Cerebellar cortex (tissue), 1 donor: ENCODE results near the gene MAML3.

Experiments
- DNase-seq: peaks from one replicate; pipeline ENCODE4 v3.0.0-alpha.2; 2015; ENCODE audit warnings: low spot score

The MAML3 gene

GRCh38 chr4:140003876-140004548 is 150.0 kb downstream of the MAML3 start:
- peak; percentile 54 for DNase-seq

- DNase-seq, result no peak
Observed at GRCh38 chr4:140000232-140000631, 153.8 kb downstream of the MAML3 start.

DNA sequence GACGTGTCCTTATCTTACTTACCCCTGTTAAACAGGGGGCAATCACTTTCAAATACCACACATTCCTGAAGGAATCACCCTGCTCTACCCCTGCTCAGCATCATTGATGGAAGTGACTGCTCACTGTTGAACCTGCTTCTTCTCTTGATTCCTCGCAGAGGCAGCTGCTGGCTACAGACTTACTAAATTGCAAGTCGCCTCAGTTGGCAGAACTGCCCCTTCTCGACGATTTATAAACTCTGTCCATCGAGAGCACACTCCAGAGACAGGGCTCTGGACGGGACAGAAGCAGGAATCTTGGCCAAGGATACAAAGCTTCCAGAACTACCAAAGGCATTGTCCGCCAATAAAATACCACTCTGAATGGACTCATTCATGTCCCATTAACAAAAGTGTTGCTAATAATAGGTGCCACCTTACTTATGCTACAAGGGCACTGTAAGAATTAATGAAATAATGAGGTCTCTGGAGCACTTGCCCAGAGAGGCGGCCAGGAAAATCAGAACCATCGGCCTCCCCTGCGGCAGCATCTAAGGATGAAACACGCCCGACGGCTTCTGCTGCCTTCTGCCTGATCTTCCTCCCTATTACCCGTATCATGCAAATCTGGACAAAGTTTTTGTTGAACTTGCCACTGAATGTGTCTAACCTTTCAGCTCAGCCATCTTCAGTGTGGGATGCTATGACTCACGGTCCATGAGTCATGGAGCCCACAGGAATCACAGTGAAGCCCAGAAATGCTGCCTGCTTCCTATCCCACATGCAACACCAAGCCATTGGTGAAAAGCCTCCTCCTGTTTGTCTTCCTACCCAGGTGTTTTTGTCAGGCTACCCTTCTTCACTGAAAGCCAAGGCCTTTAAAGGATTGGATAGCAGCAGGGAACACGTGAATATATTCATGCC is 164.9 kb downstream of the MAML3 start:
- no peak for DNase-seq

DNA sequence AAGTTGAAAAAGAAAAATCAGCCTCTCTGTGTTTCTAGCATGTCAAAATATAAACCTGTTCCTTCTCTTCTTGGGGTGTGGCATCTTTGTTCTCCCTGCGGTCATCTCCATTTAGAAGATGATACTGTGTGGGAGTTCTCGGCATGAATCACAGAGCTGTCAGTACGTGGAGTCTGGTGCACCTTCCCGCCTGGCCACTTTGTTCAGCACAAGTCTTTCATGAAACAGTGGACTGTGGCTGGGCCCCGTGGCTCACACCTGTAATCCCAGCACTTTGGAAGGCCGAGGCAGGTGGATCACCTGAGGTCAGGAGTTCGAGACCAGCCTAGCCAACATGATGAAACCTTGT is 166.5 kb downstream of the MAML3 start:
- DNase-seq, result no peak

DNA sequence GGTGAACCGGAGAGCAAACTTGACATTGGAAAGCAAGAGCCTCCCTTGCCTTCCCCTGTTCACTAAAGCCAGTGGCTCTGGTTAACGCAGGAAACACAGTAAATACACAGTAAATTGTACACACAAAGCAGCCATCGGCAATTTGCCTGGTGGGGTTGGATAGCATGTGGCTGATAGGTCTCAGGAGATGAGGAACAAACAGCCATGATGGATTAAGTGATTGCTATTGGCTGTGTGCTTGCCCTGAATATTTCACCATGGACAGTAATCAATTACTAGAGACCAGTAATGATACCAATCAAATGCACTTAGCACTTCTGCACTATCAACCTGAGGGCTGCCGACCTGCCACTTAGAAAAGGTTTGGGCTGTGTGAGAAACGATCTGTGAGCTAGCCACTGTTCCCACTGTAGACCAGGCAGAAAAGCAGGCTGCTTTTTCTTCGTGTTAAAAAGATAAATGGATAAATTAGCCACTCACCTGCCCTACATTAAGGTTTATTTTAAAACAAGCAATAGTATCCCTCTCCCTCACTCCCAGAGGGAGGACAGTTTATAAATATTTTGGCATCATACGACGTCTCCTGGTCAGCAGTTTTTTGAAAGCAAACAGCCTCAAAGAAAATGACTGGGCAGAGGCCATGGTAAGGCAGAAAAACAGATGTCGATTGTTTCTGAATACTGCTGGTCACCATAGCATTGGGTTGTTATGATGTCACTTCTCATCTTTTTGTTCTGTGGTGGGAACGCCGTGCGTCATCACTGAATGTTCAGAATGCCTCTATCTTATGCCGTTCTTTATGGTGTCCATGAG is 167.1 kb downstream of the MAML3 start:
- peak; percentile 44 for DNase-seq

GRCh38 chr4:139986106-139986505 is 167.9 kb downstream of the MAML3 start:
- DNase-seq, result peak; percentile 46

DNA sequence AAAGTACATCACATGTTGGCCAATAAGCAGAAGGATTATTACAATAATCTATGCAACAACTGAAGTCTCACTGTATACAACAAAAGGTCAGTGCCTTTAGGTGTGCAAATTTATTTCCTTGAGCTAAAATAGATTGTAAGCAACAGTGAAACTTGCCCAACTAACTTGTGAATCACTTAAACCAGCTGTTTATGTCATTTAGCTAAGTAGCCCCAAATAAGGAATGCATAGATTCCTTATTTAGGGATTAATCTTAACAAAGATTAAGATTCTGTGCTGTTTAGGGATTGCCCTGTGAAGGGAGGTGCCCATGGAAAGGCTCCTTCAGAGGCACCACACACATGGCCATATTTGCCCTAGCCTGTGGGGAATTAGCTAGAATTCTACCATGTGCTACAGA is 168.6 kb downstream of the MAML3 start:
- DNase-seq, result no peak

DNA sequence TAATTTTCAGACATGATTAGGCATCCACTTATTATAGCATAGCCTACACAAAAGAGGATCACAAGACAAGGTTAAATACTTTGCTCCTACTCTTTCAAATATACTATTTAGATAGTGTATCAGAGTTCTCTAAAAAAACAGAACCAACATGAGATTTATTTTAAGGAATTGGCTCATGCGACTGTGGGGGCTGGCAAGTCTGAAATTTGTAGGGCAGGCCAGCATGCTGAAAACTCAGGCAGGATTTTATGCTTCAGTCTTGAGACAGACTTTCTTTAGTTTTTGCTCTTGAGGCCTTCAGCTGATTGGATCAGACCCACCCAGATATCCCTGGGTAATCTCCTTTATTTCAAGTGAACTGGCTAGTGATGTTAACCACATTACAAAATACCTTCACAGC is 169.5 kb downstream of the MAML3 start:
- DNase-seq, result no peak

- no peak for DNase-seq
Observed at GRCh38 chr4:139978692-139979091, 175.3 kb downstream of the MAML3 start.

- DNase-seq, result no peak
Observed at GRCh38 chr4:139977838-139978609, 176.0 kb downstream of the MAML3 start.

GRCh38 chr4:139975830-139976272 is 178.1 kb downstream of the MAML3 start:
- DNase-seq, result no peak

DNA sequence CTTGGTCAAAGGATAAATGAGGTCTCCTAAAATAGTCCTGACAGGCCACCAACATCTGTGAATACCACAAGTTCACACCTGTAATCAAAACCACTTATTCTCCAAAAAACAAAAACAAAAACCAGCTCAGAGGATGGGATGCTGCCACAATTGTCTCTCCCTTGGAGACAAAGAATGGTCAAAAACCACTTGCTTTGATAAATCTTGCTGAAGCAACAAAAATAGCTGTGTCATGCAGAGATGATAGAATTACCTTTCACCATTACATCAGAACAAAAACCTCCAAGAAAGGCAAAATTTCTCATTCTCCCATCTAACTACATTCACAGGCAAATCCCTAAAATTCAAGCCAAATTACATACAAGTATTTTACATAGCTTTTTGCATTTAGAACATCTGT is 180.4 kb downstream of the MAML3 start:
- no peak for DNase-seq

- DNase-seq, result no peak
Observed at GRCh38 chr4:139973015-139973414, 181.0 kb downstream of the MAML3 start.

DNA sequence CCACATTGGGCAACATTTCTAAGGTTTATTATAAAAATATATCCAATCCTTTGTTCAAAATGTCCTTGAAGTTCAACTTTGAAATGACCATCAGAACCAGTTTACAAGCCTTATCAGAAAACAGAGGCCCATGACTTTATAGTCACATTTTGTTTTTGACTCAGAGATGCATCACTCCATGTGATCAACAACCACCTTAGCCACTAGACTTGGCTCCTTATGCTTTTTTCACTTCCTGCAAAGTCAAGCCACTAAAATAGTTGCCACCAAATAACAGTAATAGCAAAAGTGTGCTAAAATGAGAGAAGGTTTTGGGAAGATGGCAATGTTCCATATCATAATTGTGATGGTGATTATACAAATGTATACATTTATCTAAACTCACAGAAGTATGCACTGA is 181.7 kb downstream of the MAML3 start:
- DNase-seq, result no peak

DNA sequence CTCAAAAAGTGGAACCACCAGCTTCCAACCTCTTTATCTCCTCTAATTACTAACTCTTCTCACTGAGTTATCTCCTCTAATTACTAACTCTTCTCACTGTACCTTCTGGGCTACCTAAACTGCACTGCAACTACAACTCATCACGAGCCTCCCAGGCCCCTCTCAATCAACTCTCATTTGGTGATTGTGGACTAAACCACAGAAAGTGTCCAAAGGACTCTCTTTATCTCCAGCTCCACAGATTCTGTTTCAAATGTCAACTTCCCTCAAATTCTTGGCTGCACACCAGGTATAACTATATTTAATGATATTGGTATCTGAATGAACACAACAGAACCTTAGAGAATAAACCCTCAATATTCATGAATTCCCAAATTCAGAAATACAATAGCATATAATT is 182.9 kb downstream of the MAML3 start:
- no peak for DNase-seq

GRCh38 chr4:139969635-139970266 is 184.2 kb downstream of the MAML3 start:
- DNase-seq, result no peak

- no peak for DNase-seq
Observed at GRCh38 chr4:139968831-139969230, 185.2 kb downstream of the MAML3 start.

DNA sequence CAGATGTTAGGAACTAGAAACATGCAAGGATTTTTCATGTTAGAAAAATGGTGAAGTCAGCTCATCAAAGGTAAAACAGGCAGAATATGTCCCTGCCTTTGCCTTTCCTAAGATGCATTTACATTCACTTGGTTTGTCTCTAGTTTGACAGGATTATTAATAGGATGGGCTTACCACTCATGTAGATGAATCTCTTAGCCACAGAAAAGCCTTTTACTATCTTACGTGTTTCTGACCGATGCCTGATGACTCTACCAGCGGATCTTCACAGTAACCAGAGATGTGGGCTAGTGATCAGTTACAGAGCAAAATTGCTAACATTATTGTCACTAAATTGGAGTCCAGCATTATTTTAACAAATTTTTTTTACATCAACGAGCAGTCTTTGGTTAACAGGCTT is 187.6 kb downstream of the MAML3 start:
- DNase-seq, result no peak

- no peak for DNase-seq
Observed at GRCh38 chr4:139965789-139966188, 188.2 kb downstream of the MAML3 start.

DNA sequence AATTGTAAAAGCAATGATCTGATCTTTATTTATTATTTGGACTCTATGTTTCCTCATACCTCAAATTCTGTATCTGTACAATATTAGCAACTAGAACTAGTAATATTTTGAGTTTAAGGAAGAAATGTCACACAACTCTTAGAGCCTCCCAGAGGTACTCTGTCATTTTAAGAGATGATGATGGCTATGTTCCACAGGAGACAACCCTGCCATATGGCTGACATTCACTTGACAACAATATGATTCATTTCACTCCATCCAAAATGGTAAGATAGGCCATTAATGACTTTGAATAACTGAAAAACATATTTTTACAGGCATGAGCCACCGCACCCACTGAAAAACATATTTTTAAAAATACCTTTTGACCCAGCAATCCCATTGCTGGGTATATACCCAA is 190.3 kb downstream of the MAML3 start:
- DNase-seq, result peak; percentile 44

DNA sequence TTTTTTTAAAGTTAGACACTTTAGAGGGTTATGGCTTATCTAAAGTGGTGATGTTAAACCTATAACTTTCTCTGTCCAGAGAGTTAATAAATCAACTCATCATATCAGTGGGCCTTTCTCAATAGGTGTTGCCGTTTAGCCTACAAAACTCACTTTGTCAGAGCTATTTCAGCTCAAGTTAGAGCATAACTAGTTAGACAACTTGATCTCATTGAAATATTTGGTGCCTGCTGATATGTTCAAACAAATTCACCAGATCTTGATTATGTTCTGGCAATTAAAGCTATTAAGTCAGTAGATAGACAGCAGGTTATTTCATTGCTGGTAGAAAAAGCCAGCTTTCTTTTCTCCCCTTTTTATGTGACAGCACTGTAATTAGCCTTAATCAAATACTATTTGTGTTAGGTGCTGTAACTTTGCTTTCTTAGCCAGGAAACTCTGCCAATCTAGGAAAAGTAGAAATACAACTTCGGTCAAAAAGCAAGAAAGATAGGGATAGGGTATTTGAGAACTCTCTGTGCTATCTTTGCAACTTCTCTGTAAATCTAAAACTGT is 191.8 kb downstream of the MAML3 start:
- no peak for DNase-seq
